ENCODE data around the gene PAPSS1.
A peak's percentile ranks its signal among the peaks of the same experiment; 100 is the strongest.

DNA sequence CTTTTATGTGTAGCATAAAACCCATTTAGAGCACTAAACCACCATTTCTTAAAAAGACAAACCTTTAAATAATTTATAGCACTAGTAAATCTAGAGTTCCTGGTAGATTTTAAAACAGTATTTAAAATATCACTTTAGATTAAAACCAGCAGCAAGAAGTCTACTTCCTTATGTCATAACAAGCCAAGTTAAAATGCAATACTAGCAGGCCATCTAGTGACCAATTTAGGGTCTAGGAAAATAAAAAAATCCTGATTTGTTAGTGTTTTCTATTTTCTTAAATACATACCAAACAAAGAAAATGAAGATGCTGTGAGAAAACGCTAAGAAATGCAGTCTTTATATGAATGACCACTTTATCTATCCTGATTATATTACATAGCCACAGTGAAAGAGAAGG lies 53.9 kb downstream of the PAPSS1 start:
- TF ChIP-seq, protein P1, sequence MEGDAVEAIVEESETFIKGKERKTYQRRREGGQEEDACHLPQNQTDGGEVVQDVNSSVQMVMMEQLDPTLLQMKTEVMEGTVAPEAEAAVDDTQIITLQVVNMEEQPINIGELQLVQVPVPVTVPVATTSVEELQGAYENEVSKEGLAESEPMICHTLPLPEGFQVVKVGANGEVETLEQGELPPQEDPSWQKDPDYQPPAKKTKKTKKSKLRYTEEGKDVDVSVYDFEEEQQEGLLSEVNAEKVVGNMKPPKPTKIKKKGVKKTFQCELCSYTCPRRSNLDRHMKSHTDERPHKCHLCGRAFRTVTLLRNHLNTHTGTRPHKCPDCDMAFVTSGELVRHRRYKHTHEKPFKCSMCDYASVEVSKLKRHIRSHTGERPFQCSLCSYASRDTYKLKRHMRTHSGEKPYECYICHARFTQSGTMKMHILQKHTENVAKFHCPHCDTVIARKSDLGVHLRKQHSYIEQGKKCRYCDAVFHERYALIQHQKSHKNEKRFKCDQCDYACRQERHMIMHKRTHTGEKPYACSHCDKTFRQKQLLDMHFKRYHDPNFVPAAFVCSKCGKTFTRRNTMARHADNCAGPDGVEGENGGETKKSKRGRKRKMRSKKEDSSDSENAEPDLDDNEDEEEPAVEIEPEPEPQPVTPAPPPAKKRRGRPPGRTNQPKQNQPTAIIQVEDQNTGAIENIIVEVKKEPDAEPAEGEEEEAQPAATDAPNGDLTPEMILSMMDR (IDR thresholded peaks at IDR 0.05) = peak in 4 of 6 experiments; percentile 14 to 40 (median 20)
- no peak for TF ChIP-seq POLR2A (IDR thresholded peaks at IDR 0.05)

Measured in esophagus squamous epithelium (tissue), 4 donors.